ENCODE data around the gene GLI3. TPM values are rescaled to one million over a fixed set of nuclear protein-coding genes. Genes with fewer than 3 reads are reported as not detected.

GLI3 gene
- total RNA-seq, 1 donor from 2014 or later: 5.5 TPM

- H3K4me1 ChIP-seq: peaks cover 52% of the 10 kb centered on the region
- H3K9me3 ChIP-seq (replicated peaks): no peaks in the 10 kb centered on the region
- TF ChIP-seq, protein P1, sequence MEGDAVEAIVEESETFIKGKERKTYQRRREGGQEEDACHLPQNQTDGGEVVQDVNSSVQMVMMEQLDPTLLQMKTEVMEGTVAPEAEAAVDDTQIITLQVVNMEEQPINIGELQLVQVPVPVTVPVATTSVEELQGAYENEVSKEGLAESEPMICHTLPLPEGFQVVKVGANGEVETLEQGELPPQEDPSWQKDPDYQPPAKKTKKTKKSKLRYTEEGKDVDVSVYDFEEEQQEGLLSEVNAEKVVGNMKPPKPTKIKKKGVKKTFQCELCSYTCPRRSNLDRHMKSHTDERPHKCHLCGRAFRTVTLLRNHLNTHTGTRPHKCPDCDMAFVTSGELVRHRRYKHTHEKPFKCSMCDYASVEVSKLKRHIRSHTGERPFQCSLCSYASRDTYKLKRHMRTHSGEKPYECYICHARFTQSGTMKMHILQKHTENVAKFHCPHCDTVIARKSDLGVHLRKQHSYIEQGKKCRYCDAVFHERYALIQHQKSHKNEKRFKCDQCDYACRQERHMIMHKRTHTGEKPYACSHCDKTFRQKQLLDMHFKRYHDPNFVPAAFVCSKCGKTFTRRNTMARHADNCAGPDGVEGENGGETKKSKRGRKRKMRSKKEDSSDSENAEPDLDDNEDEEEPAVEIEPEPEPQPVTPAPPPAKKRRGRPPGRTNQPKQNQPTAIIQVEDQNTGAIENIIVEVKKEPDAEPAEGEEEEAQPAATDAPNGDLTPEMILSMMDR (IDR thresholded peaks at IDR 0.05; ENCODE audit: borderline replicate concordance): no peak
- intact Hi-C loops (cut with micrococcal nuclease): no loop called here
- H3K27ac ChIP-seq (replicated peaks): no peak overlapping the region
- no peaks in the 10 kb centered on the region for H3K36me3 ChIP-seq
- DNase-seq: no peak
- H3K27me3 ChIP-seq (ENCODE audit: low read depth): no peaks in the 10 kb centered on the region
- no peak overlapping the region for H3K4me3 ChIP-seq
These were observed 132.8 kb downstream of the GLI3 start for GRCh38 chr7:42104231-42104630.

- no peaks in the 10 kb centered on the region for H3K27me3 ChIP-seq (ENCODE audit: low read depth)
- no peak overlapping the region for H3K4me3 ChIP-seq
- H3K9me3 ChIP-seq (replicated peaks): no peaks in the 10 kb centered on the region
- TF ChIP-seq, protein P1 (IDR thresholded peaks at IDR 0.05; ENCODE audit: borderline replicate concordance): no peak
- no peaks in the 10 kb centered on the region for H3K36me3 ChIP-seq
- H3K27ac ChIP-seq (replicated peaks): no peak overlapping the region
- intact Hi-C loops (cut with micrococcal nuclease): no loop called here
- no peak for DNase-seq
- H3K4me1 ChIP-seq: peaks cover 45% of the 10 kb centered on the region
These were observed 133.6 kb downstream of the GLI3 start for GRCh38 chr7:42103456-42103855.

- H3K27me3 ChIP-seq (ENCODE audit: low read depth): no peaks in the 10 kb centered on the region
- no peaks in the 10 kb centered on the region for H3K36me3 ChIP-seq
- H3K9me3 ChIP-seq (replicated peaks): no peaks in the 10 kb centered on the region
- no peak for DNase-seq
- no peak overlapping the region for H3K4me3 ChIP-seq
- TF ChIP-seq, protein P1 (IDR thresholded peaks at IDR 0.05; ENCODE audit: borderline replicate concordance): no peak
- H3K4me1 ChIP-seq: peaks cover 45% of the 10 kb centered on the region
- intact Hi-C loops (cut with micrococcal nuclease): no loop called here
- no peak overlapping the region for H3K27ac ChIP-seq (replicated peaks)
These were observed 134.0 kb downstream of the GLI3 start for GRCh38 chr7:42103020-42103419.

- Histone ChIP-seq H3K4me1 (peaks cover 45% of the 10 kb centered on the region), H3K36me3 (no peaks in the 10 kb centered on the region), H3K27me3 (ENCODE audit: low read depth) (no peaks in the 10 kb centered on the region), H3K4me3 (no peak overlapping the region), H3K27ac (replicated peaks) (no peak overlapping the region), H3K9me3 (replicated peaks) (no peaks in the 10 kb centered on the region)
- no peak for DNase-seq
- intact Hi-C loops (cut with micrococcal nuclease): no loop called here
- TF ChIP-seq, protein P1 (IDR thresholded peaks at IDR 0.05; ENCODE audit: borderline replicate concordance): no peak
These were observed 134.7 kb downstream of the GLI3 start for GRCh38 chr7:42102301-42102700.

DNA sequence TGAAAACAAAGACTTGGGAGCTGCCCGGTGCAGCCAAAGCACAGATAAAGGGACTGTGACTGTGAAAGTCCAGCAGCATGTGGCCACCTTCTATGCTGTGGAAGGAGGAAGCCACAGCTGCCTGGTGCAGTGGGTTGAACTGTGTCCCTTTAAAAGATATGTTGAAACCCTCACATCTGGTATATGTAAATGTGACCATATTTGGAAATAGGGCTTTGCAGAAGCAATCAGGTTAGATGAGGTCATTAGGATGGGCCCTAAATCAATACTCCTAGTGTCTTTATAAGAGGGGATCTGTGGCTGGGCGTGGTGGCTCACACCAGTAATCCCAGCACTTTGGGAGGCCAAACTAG lies 136.9 kb downstream of the GLI3 start:
- H3K36me3 ChIP-seq: no peaks in the 10 kb centered on the region
- H3K9me3 ChIP-seq (replicated peaks): no peaks in the 10 kb centered on the region
- intact Hi-C loops (cut with micrococcal nuclease): no loop called here
- H3K4me1 ChIP-seq: peaks cover 41% of the 10 kb centered on the region
- no peak overlapping the region for H3K4me3 ChIP-seq
- DNase-seq: no peak
- no peak overlapping the region for H3K27ac ChIP-seq (replicated peaks)
- TF ChIP-seq, protein P1 (IDR thresholded peaks at IDR 0.05; ENCODE audit: borderline replicate concordance): no peak
- H3K27me3 ChIP-seq (ENCODE audit: low read depth): no peaks in the 10 kb centered on the region

Measured in left ventricle myocardium inferior (tissue), 1 donor.